Neural progenitor cell (in vitro differentiated cells): ENCODE measurements around the gene FAM72C.
"Not testable (repeated sequence)": the region's sequence is repeated elsewhere in the genome, so short reads cannot be mapped to it uniquely, and the experiment has no call there.

Experiments
- EZH2 ChIP-seq: fragments of 200-600 bp; sonication (generic); IDR thresholded peaks from 2 replicates; pipeline ENCODE4 v1.6.1; 2017; ENCODE audit warnings: antibody characterized with exemption, mild to moderate bottlenecking, moderate library complexity
- EZH2phosphoT487 ChIP-seq: fragments of 200-600 bp; sonication (generic); IDR thresholded peaks from 2 replicates; pipeline ENCODE4 v1.6.1; 2017; ENCODE audit warnings: antibody characterized with exemption
- TF ChIP-seq, protein P1 (sequence below): fragments of 200-600 bp; sonication (generic); IDR thresholded peaks from 2 replicates; pipeline ENCODE4 v1.5.1; 2017; ENCODE audit warnings: antibody characterized with exemption, mild to moderate bottlenecking

DNA sequence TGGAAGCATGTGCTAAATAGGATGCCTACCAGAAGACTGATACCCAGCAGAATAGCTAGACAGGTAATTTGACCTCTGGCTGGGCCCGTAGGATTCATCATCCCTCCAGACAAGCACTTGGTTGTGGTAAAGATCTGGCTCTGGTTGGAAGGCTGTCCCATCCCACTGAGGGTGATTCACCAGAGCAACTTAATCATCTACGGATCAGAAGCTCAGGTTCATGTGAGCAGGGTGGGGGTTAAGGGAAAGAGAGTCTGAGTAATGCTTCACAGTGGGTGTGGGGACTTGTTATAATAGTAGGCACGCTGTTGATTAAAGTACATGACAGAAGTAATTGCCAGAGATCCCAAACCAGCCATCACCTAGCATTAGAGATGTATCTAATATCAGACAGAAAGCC lies 26.5 kb downstream of the FAM72C start:
- TF ChIP-seq, protein P1, sequence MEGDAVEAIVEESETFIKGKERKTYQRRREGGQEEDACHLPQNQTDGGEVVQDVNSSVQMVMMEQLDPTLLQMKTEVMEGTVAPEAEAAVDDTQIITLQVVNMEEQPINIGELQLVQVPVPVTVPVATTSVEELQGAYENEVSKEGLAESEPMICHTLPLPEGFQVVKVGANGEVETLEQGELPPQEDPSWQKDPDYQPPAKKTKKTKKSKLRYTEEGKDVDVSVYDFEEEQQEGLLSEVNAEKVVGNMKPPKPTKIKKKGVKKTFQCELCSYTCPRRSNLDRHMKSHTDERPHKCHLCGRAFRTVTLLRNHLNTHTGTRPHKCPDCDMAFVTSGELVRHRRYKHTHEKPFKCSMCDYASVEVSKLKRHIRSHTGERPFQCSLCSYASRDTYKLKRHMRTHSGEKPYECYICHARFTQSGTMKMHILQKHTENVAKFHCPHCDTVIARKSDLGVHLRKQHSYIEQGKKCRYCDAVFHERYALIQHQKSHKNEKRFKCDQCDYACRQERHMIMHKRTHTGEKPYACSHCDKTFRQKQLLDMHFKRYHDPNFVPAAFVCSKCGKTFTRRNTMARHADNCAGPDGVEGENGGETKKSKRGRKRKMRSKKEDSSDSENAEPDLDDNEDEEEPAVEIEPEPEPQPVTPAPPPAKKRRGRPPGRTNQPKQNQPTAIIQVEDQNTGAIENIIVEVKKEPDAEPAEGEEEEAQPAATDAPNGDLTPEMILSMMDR: not testable (repeated sequence)
- not testable (repeated sequence) for TF ChIP-seq EZH2phosphoT487, EZH2
